Loucy (cell line): ENCODE results near the gene FRMD8.

Experiments
- H2AFZ ChIP-seq: fragments of 200-600 bp; sonication (generic); 2 replicates; pipeline ENCODE4 v1.6.0; 2016; ENCODE audit warnings: antibody characterized with exemption, mild to moderate bottlenecking, low read length, moderate library complexity
- H3F3A ChIP-seq: fragments of 200-600 bp; 2 replicates; pipeline ENCODE4 v1.6.0; 2016; ENCODE audit warnings: antibody characterized with exemption, low read depth, mild to moderate bottlenecking
- H3K27me3 ChIP-seq: fragments of 200-600 bp; sonication (generic); 2 replicates; pipeline ENCODE4 v1.6.1; 2014; ENCODE audit warnings: low read length, mild to moderate bottlenecking; ENCODE audit not compliant: insufficient read depth, poor library complexity, severe bottlenecking
- H3K36me3 ChIP-seq: fragments of 200-600 bp; sonication (generic); 2 replicates; pipeline ENCODE4 v1.6.1; 2016; ENCODE audit warnings: low read length; ENCODE audit not compliant: insufficient read depth
- H3K4me1 ChIP-seq: fragments of 200-600 bp; sonication (generic); 2 replicates; pipeline ENCODE4 v1.5.1; 2014; ENCODE audit warnings: low read length, mild to moderate bottlenecking; ENCODE audit not compliant: insufficient read depth, poor library complexity, severe bottlenecking
- H3K4me2 ChIP-seq: fragments of 200-600 bp; sonication (generic); 2 replicates; pipeline ENCODE4 v1.6.0; 2014; ENCODE audit warnings: antibody characterized with exemption, low read length, low read depth, mild to moderate bottlenecking; ENCODE audit not compliant: poor library complexity, severe bottlenecking
- H3K4me3 ChIP-seq: fragments of 200-600 bp; sonication (generic); 2 replicates; pipeline ENCODE4 v1.5.1; 2014; ENCODE audit warnings: low read length, mild to moderate bottlenecking, mixed read lengths; ENCODE audit not compliant: poor library complexity, severe bottlenecking
- H3K79me2 ChIP-seq: fragments of 200-600 bp; sonication (generic); 2 replicates; pipeline ENCODE4 v1.6.1; 2014; ENCODE audit warnings: low read length; ENCODE audit not compliant: insufficient read depth
- H3K9ac ChIP-seq: fragments of 200-600 bp; sonication (generic); 2 replicates; pipeline ENCODE4 v1.6.0; 2014; ENCODE audit warnings: mild to moderate bottlenecking, low read depth, low read length, moderate library complexity; ENCODE audit not compliant: poor library complexity, severe bottlenecking
- H3K9me2 ChIP-seq: fragments of 200-600 bp; sonication (generic); replicated peaks from 2 replicates; pipeline ENCODE4 v1.6.1; 2016; ENCODE audit warnings: low read depth, low read length, mixed read lengths
- H3K9me3 ChIP-seq: fragments of 200-600 bp; sonication (generic); 2 replicates; pipeline ENCODE4 v1.6.1; 2014; ENCODE audit warnings: mild to moderate bottlenecking, antibody characterized with exemption, low read length, low read depth; ENCODE audit not compliant: insufficient read depth
- H4K20me1 ChIP-seq: fragments of 200-600 bp; sonication (generic); 2 replicates; pipeline ENCODE4 v1.6.0; 2014; ENCODE audit warnings: antibody characterized with exemption, low read length, mild to moderate bottlenecking; ENCODE audit not compliant: insufficient read depth, poor library complexity, severe bottlenecking
- CTCF ChIP-seq: fragments of 200-600 bp; sonication (generic); conservative IDR thresholded peaks from 2 replicates; pipeline ENCODE4 v1.5.1; 2014; ENCODE audit warnings: mild to moderate bottlenecking, antibody characterized with exemption, low read length
- EZH2phosphoT487 ChIP-seq: fragments of 200-600 bp; IDR thresholded peaks from 2 replicates; pipeline ENCODE4 v1.6.1; 2018; ENCODE audit warnings: antibody characterized with exemption, mild to moderate bottlenecking, moderate library complexity, borderline replicate concordance

The FRMD8 gene

GRCh38 chr11:65415499-65416340, 29.3 kb downstream of the FRMD8 start:
- Histone ChIP-seq H3K27me3 (no peaks in the 10 kb centered on the region), H3K4me3 (peak overlapping the region; percentile 94), H3K36me3 (peaks cover 17% of the 10 kb centered on the region; the same call in 1 of the 2 replicates), H3K4me2 (peak overlapping the region; percentile 99), H3K9me2 (no peaks in the 10 kb centered on the region), H4K20me1 (no peaks in the 10 kb centered on the region), H3K9ac (peak overlapping the region; percentile 100), H3K4me1 (peaks cover 45% of the 10 kb centered on the region), H3K79me2 (peaks cover 24% of the 10 kb centered on the region), H3F3A (peaks cover 4% of the 10 kb centered on the region), H3K9me3 (no peaks in the 10 kb centered on the region), H2AFZ (peak overlapping the region; percentile 91)
- TF ChIP-seq CTCF (no peak), EZH2phosphoT487 (no peak)

GRCh38 chr11:65416341-65416824, 29.9 kb downstream of the FRMD8 start:
- Histone ChIP-seq H3K9me3 (no peaks in the 10 kb centered on the region), H3K4me2 (peak overlapping the region; percentile 99), H3F3A (peaks cover 4% of the 10 kb centered on the region), H2AFZ (peak overlapping the region; percentile 91), H3K4me1 (peaks cover 51% of the 10 kb centered on the region), H3K27me3 (no peaks in the 10 kb centered on the region), H3K79me2 (peaks cover 30% of the 10 kb centered on the region), H3K9ac (peak overlapping the region; percentile 100), H3K36me3 (peaks cover 11% of the 10 kb centered on the region; the same call in 1 of the 2 replicates), H3K9me2 (no peaks in the 10 kb centered on the region), H3K4me3 (peak overlapping the region; percentile 94), H4K20me1 (no peaks in the 10 kb centered on the region)
- TF ChIP-seq CTCF (peak; percentile 86), EZH2phosphoT487 (no peak)

- TF ChIP-seq EZH2phosphoT487 (no peak), CTCF (no peak)
- no peaks in the 10 kb centered on the region for H3K9me2 ChIP-seq
- no peaks in the 10 kb centered on the region for H4K20me1 ChIP-seq
- peaks cover 54% of the 10 kb centered on the region for H3K4me1 ChIP-seq
- peak overlapping the region; percentile 94 for H3K4me3 ChIP-seq
- peaks cover 4% of the 10 kb centered on the region for H3F3A ChIP-seq
- no peaks in the 10 kb centered on the region for H3K27me3 ChIP-seq
- peaks cover 37% of the 10 kb centered on the region for H3K79me2 ChIP-seq
- peak overlapping the region; percentile 100 for H3K9ac ChIP-seq
- peak overlapping the region; percentile 99 for H3K4me2 ChIP-seq
- peaks cover 4% of the 10 kb centered on the region; the same call in 1 of the 2 replicates for H3K36me3 ChIP-seq
- no peaks in the 10 kb centered on the region for H3K9me3 ChIP-seq
- no peak overlapping the region for H2AFZ ChIP-seq
These were observed 30.6 kb downstream of the FRMD8 start for GRCh38 chr11:65416841-65417701.
